CD4-positive, alpha-beta memory T cell (primary cell): Measurements from ENCODE around the gene ADGRB3. TPM values are rescaled to one million over a fixed set of nuclear protein-coding genes. Genes with fewer than 3 reads are reported as not detected.
A peak's percentile ranks its signal among the peaks of the same experiment; 100 is the strongest.

Experiments used
- CTCF ChIA-PET: fragments of 350-600 bp; sonication (Branson Sonifier 250); formaldehyde crosslinking; loops from one replicate; lab custom pipeline; 2021; ENCODE audit warnings: inconsistent platforms; ENCODE audit not compliant: partially characterized antibody; lab: Charles Lee
- POLR2A ChIA-PET: fragments of 350-600 bp; sonication (Branson Sonifier 250); formaldehyde crosslinking; loops from one replicate; lab custom pipeline; 2021; ENCODE audit not compliant: partially characterized antibody; lab: Charles Lee
- DNase-seq, 5 donors: peaks; one replicate each; pipeline versions ENCODE4 v3.0.0 to v3.0.0-alpha.2; 2020 to 2022; ENCODE audit warnings: mixed read lengths in 1 of 5
- H3K27ac ChIP-seq: one replicate; pipeline ENCODE4 v1.7.0; 2013; ENCODE audit warnings: low read depth, low read length
- H3K27me3 ChIP-seq: 2 replicates; pipeline ENCODE4 v1.7.0; 2013; ENCODE audit warnings: mild to moderate bottlenecking, low read length, moderate library complexity; ENCODE audit not compliant: insufficient read depth
- H3K36me3 ChIP-seq: 2 replicates; pipeline ENCODE4 v1.7.0; 2013; ENCODE audit warnings: mild to moderate bottlenecking, low read length, moderate library complexity; ENCODE audit not compliant: insufficient read depth
- H3K4me1 ChIP-seq: 2 replicates; pipeline ENCODE4 v1.7.0; 2013; ENCODE audit warnings: mild to moderate bottlenecking, low read length, moderate library complexity; ENCODE audit not compliant: insufficient read depth
- H3K4me3 ChIP-seq, 2 donors: one replicate each; pipeline ENCODE4 v1.7.0; 2013; ENCODE audit warnings: low read length in 2 of 2, mild to moderate bottlenecking in 1 of 2
- H3K9me3 ChIP-seq, 2 donors: one replicate each; pipeline ENCODE4 v1.7.0; 2013; ENCODE audit warnings: low read length in 2 of 2, control low read depth in 1 of 2; ENCODE audit not compliant: control insufficient read depth in 1 of 2
- H3K27ac Mint-ChIP-seq, 7 donors: one replicate each; pipeline ENCODE4 v1.8.0; 2020 to 2021; ENCODE audit warnings: mixed read lengths in 7 of 7, mild to moderate bottlenecking in 6 of 7, inconsistent platforms in 3 of 7, moderate library complexity in 3 of 7
- H3K27me3 Mint-ChIP-seq, 2 donors: one replicate each; pipeline ENCODE4 v1.8.0; 2020 to 2021; ENCODE audit warnings: mixed read lengths in 2 of 2
- H3K36me3 Mint-ChIP-seq, 2 donors: one replicate each; pipeline ENCODE4 v1.8.0; 2020 to 2021; ENCODE audit warnings: mixed read lengths in 2 of 2, inconsistent platforms in 1 of 2, mild to moderate bottlenecking in 1 of 2
- H3K4me1 Mint-ChIP-seq, 4 donors: one replicate each; pipeline ENCODE4 v1.8.0; 2020 to 2021; ENCODE audit warnings: mixed read lengths in 4 of 4, mild to moderate bottlenecking in 1 of 4
- H3K4me3 Mint-ChIP-seq, 8 donors: one replicate each; pipeline ENCODE4 v1.8.0; 2020 to 2021; ENCODE audit warnings: mixed read lengths in 8 of 8, mild to moderate bottlenecking in 7 of 8, moderate library complexity in 6 of 8, inconsistent platforms in 3 of 8
- H3K9me3 Mint-ChIP-seq, 8 donors: one replicate each; pipeline ENCODE4 v1.8.0; 2020 to 2021; ENCODE audit warnings: mixed read lengths in 8 of 8, mild to moderate bottlenecking in 5 of 8, inconsistent platforms in 3 of 8, moderate library complexity in 1 of 8
- intact Hi-C: fragments of 100-400 bp; cut with micrococcal nuclease; formaldehyde crosslinking; loops from one replicate; pipeline ENCODE4 v1.15.1; 2023
- polyA plus RNA-seq, 2 donors: library from polyadenylated mRNA; unstranded; fragments of 300-500 nt; fragmentation: Illumina TruSeq; gene quantifications; one replicate each; pipeline ENCODE4 v1.2.3, GENCODE V29; 2021
- total RNA-seq, 2 experiments: library from RNA; stranded (reverse); gene quantifications; one replicate each; pipeline ENCODE4 v1.2.3, GENCODE V29; 2021

The ADGRB3 gene
- total and polyA plus RNA-seq, 4 experiments from 2014 or later = not detected

- no peaks in the 10 kb centered on the region for H3K36me3 ChIP-seq
- ChIA-PET CTCF (no interaction called here), POLR2A (no interaction called here)
- H3K9me3 ChIP-seq = no peaks in the 10 kb centered on the region
- H3K4me3 ChIP-seq = no peak overlapping the region
- H3K27ac ChIP-seq = no peak overlapping the region
- H3K27me3 ChIP-seq = no peaks in the 10 kb centered on the region
- H3K4me3 Mint-ChIP-seq = no peak overlapping the region
- H3K36me3 Mint-ChIP-seq = no peaks in the 10 kb centered on the region
- H3K27ac Mint-ChIP-seq = no peak overlapping the region
- no peak for DNase-seq
- intact Hi-C loops = no loop called here
- no peaks in the 10 kb centered on the region for H3K4me1 ChIP-seq
- H3K9me3 Mint-ChIP-seq = peaks cover 0 to 5% (median 3%) of the 10 kb centered on the region in 8 donors
- no peaks in the 10 kb centered on the region for H3K4me1 Mint-ChIP-seq
- H3K27me3 Mint-ChIP-seq = no peaks in the 10 kb centered on the region
Measured at GRCh38 chr6:69090132-69090531, 455.1 kb downstream of the ADGRB3 start.

GRCh38 chr6:69096681-69097080 lies 461.6 kb downstream of the ADGRB3 start:
- Mint-ChIP-seq H3K27ac (no peak overlapping the region), H3K27me3 (no peaks in the 10 kb centered on the region), H3K4me3 (no peak overlapping the region), H3K9me3 (peaks cover 0 to 5% (median 1%) of the 10 kb centered on the region in 8 donors), H3K36me3 (no peaks in the 10 kb centered on the region), H3K4me1 (no peaks in the 10 kb centered on the region)
- Histone ChIP-seq H3K4me3 (no peak overlapping the region), H3K9me3 (no peaks in the 10 kb centered on the region), H3K27me3 (no peaks in the 10 kb centered on the region), H3K27ac (no peak overlapping the region), H3K4me1 (no peaks in the 10 kb centered on the region), H3K36me3 (no peaks in the 10 kb centered on the region)
- intact Hi-C loops = no loop called here
- ChIA-PET CTCF (no interaction called here), POLR2A (no interaction called here)
- no peak for DNase-seq

- no peaks in the 10 kb centered on the region for H3K9me3 ChIP-seq
- no peaks in the 10 kb centered on the region for H3K27me3 Mint-ChIP-seq
- peaks cover 0 to 3% (median 0%) of the 10 kb centered on the region in 8 donors for H3K9me3 Mint-ChIP-seq
- no peaks in the 10 kb centered on the region for H3K36me3 ChIP-seq
- H3K36me3 Mint-ChIP-seq = no peaks in the 10 kb centered on the region
- H3K27me3 ChIP-seq = no peaks in the 10 kb centered on the region
- no peaks in the 10 kb centered on the region for H3K4me1 ChIP-seq
- POLR2A ChIA-PET = no interaction called here
- no peak overlapping the region for H3K4me3 ChIP-seq
- no peak overlapping the region for H3K4me3 Mint-ChIP-seq
- intact Hi-C loops = no loop called here
- no peaks in the 10 kb centered on the region for H3K4me1 Mint-ChIP-seq
- CTCF ChIA-PET = no interaction called here
- H3K27ac ChIP-seq = no peak overlapping the region
- H3K27ac Mint-ChIP-seq = no peak overlapping the region
- DNase-seq = no peak
Measured at GRCh38 chr6:69097948-69098347, 462.9 kb downstream of the ADGRB3 start.

GRCh38 chr6:69098910-69099309 lies 463.8 kb downstream of the ADGRB3 start:
- Histone ChIP-seq H3K9me3 (no peaks in the 10 kb centered on the region), H3K4me3 (no peak overlapping the region), H3K36me3 (no peaks in the 10 kb centered on the region), H3K27me3 (no peaks in the 10 kb centered on the region), H3K4me1 (no peaks in the 10 kb centered on the region), H3K27ac (no peak overlapping the region)
- intact Hi-C loops = no loop called here
- Mint-ChIP-seq H3K4me1 (no peaks in the 10 kb centered on the region), H3K4me3 (no peak overlapping the region), H3K9me3 (peaks cover 0 to 3% (median 0%) of the 10 kb centered on the region in 8 donors), H3K36me3 (no peaks in the 10 kb centered on the region), H3K27me3 (no peaks in the 10 kb centered on the region), H3K27ac (no peak overlapping the region)
- no peak for DNase-seq
- ChIA-PET CTCF (no interaction called here), POLR2A (no interaction called here)

GRCh38 chr6:69100772-69101171 lies 465.7 kb downstream of the ADGRB3 start:
- ChIA-PET CTCF (no interaction called here), POLR2A (no interaction called here)
- Mint-ChIP-seq H3K27ac (no peak overlapping the region), H3K36me3 (no peaks in the 10 kb centered on the region), H3K4me1 (no peaks in the 10 kb centered on the region), H3K4me3 (no peak overlapping the region), H3K27me3 (no peaks in the 10 kb centered on the region), H3K9me3 (peaks cover 0 to 6% (median 0%) of the 10 kb centered on the region in 8 donors)
- no peaks in the 10 kb centered on the region for H3K27me3 ChIP-seq
- DNase-seq = no peak
- H3K4me1 ChIP-seq = no peaks in the 10 kb centered on the region
- intact Hi-C loops = no loop called here
- H3K27ac ChIP-seq = no peak overlapping the region
- H3K4me3 ChIP-seq = no peak overlapping the region
- H3K9me3 ChIP-seq = no peaks in the 10 kb centered on the region
- H3K36me3 ChIP-seq = no peaks in the 10 kb centered on the region

- H3K27me3 ChIP-seq = no peaks in the 10 kb centered on the region
- ChIA-PET POLR2A (no interaction called here), CTCF (no interaction called here)
- Mint-ChIP-seq H3K4me3 (no peak overlapping the region), H3K27ac (no peak overlapping the region), H3K27me3 (no peaks in the 10 kb centered on the region), H3K36me3 (no peaks in the 10 kb centered on the region), H3K9me3 (peaks cover 0 to 6% (median 2%) of the 10 kb centered on the region in 8 donors), H3K4me1 (no peaks in the 10 kb centered on the region)
- no peak for DNase-seq
- H3K9me3 ChIP-seq = no peaks in the 10 kb centered on the region
- H3K27ac ChIP-seq = no peak overlapping the region
- H3K4me1 ChIP-seq = no peaks in the 10 kb centered on the region
- no peaks in the 10 kb centered on the region for H3K36me3 ChIP-seq
- H3K4me3 ChIP-seq = no peak overlapping the region
- intact Hi-C loops = no loop called here
Measured at GRCh38 chr6:69102416-69102815, 467.3 kb downstream of the ADGRB3 start.

- Histone ChIP-seq H3K27me3 (no peaks in the 10 kb centered on the region), H3K36me3 (no peaks in the 10 kb centered on the region), H3K4me1 (no peaks in the 10 kb centered on the region), H3K27ac (no peak overlapping the region), H3K9me3 (no peaks in the 10 kb centered on the region), H3K4me3 (no peak overlapping the region)
- H3K9me3 Mint-ChIP-seq = peaks cover 0 to 6% (median 2%) of the 10 kb centered on the region in 8 donors
- intact Hi-C loops = no loop called here
- no peaks in the 10 kb centered on the region for H3K4me1 Mint-ChIP-seq
- ChIA-PET POLR2A (no interaction called here), CTCF (no interaction called here)
- H3K27ac Mint-ChIP-seq = peak overlapping the region in 1 of 7 donors; percentile 7
- H3K4me3 Mint-ChIP-seq = no peak overlapping the region
- no peaks in the 10 kb centered on the region for H3K27me3 Mint-ChIP-seq
- no peaks in the 10 kb centered on the region for H3K36me3 Mint-ChIP-seq
- DNase-seq = peak in 1 of 5 donors; percentile 16
Measured at GRCh38 chr6:69105288-69105687, 470.2 kb downstream of the ADGRB3 start.

- Mint-ChIP-seq H3K36me3 (no peaks in the 10 kb centered on the region), H3K27ac (no peak overlapping the region), H3K4me3 (no peak overlapping the region), H3K4me1 (no peaks in the 10 kb centered on the region), H3K27me3 (no peaks in the 10 kb centered on the region), H3K9me3 (peaks cover 0 to 6% (median 0%) of the 10 kb centered on the region in 8 donors)
- Histone ChIP-seq H3K4me3 (no peak overlapping the region), H3K36me3 (no peaks in the 10 kb centered on the region), H3K27me3 (no peaks in the 10 kb centered on the region), H3K9me3 (no peaks in the 10 kb centered on the region), H3K4me1 (no peaks in the 10 kb centered on the region), H3K27ac (no peak overlapping the region)
- CTCF ChIA-PET = no interaction called here
- no peak for DNase-seq
- intact Hi-C loops = no loop called here
- POLR2A ChIA-PET = no interaction called here
Measured at GRCh38 chr6:69106511-69106910, 471.4 kb downstream of the ADGRB3 start.
